ENCODE data around the gene SYNE1.
"Not testable (repeated sequence)": the region's sequence is repeated elsewhere in the genome, so short reads cannot be mapped to it uniquely, and the experiment has no call there.

Gene SYNE1

DNA sequence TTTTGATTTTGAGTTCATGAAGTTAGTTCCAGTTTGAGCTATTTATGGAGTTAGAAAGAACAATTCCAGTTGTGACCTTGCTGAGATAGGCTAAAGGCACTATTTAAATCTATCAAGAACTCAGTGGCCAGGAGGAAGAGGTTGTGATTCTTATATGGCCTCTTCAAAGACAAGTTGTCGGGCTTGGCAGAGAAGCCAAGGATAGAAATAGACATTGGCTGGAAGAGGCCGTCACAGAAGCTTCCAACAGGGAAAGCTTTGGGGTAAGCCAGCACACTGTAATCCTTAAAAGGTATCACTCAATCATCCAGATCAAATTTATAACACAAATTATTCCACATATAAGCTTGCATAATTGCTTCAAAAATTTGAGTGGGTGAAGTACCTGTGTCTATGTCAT lies 286.1 kb downstream of the SYNE1 start:
- Mint-ChIP-seq H3K27me3 (no peaks in the 10 kb centered on the region), H3K4me3 (no peak overlapping the region), H3K36me3 (ENCODE audit: low read depth) (no peaks in the 10 kb centered on the region), H3K4me1 (no peaks in the 10 kb centered on the region), H3K9me3 (no peaks in the 10 kb centered on the region), H3K27ac (no peak overlapping the region)
- no peak for DNase-seq
- no peak for ATAC-seq

DNA sequence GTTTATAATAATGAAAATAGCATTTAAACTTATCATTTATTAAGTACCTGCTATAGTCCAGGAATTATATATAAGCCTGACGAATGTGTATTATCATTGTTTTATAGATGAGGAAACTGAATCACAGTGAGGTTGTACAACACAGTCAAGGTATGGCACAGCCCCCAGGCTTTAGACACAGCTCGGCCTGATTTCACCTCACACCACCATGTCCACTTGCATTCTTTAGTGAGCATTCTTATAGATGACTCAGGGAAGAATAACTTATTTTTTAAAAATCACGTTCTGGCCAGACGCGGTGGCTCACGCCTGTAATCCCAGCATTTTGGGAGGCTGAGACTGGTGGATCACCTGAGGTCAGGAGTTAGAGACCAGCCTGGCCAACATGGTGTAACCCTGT lies 289.0 kb downstream of the SYNE1 start:
- no peaks in the 10 kb centered on the region for H3K36me3 Mint-ChIP-seq (ENCODE audit: low read depth)
- ATAC-seq = no peak
- H3K9me3 Mint-ChIP-seq = no peaks in the 10 kb centered on the region
- DNase-seq = no peak
- no peaks in the 10 kb centered on the region for H3K27me3 Mint-ChIP-seq
- H3K27ac Mint-ChIP-seq = no peak overlapping the region
- no peaks in the 10 kb centered on the region for H3K4me1 Mint-ChIP-seq
- H3K4me3 Mint-ChIP-seq = no peak overlapping the region

DNA sequence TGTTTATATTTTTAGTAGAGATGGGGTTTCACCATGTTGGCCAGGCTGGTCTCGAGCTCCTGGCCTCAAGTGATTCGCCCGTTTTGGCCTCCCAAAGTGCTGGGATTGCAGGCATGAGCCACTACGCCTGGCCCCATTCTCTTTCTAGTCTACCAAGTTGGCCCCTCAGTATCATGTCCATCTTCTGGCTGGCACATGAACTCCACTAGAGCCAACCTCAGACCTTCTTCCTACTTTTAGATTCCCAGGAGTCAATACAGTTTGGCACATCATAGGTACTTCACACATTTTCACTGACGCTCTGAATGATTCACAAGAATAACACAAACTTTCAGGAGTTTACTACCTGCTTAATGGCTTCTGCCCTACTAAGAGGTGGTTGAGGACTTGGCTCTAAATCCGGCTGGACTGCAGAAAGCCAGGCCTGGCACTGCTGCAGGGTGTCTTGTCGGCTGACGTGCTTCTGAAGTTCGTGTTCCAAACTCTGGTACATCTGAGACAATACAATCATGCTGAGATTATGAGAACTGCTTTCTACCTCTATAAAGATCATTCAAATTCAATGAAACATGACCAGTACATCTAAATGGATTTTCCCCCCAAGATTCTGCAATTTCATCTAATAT lies 293.3 kb downstream of the SYNE1 start:
- Mint-ChIP-seq H3K27ac (no peak overlapping the region), H3K4me3 (no peak overlapping the region), H3K36me3 (ENCODE audit: low read depth) (no peaks in the 10 kb centered on the region), H3K4me1 (no peaks in the 10 kb centered on the region), H3K9me3 (no peaks in the 10 kb centered on the region), H3K27me3 (no peaks in the 10 kb centered on the region)
- ATAC-seq (no peak), DNase-seq (no peak)

DNA sequence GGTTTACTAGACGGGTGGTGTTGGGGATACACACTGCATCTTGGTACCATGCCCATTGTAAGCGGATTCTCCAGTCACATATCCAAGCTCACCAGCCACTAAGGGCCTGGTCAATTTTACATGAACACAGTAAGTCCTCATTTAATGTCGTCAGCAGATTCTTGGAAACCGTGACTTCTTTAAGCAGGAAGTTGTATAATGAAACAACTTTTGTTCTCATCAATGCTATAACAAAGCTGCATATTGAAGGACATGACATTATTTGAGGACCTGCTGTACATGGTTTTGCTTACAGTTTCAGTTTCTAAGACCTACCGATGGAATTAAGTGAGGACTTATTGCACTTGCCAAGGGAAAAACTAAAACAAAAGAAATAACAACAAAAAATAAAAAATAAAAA lies 295.6 kb downstream of the SYNE1 start:
- no peak overlapping the region for H3K27ac Mint-ChIP-seq
- ATAC-seq (no peak), DNase-seq (no peak)
- no peaks in the 10 kb centered on the region for H3K9me3 Mint-ChIP-seq
- H3K27me3 Mint-ChIP-seq = peaks cover 2% of the 10 kb centered on the region
- H3K4me1 Mint-ChIP-seq = peaks cover 5% of the 10 kb centered on the region
- no peak overlapping the region for H3K4me3 Mint-ChIP-seq
- H3K36me3 Mint-ChIP-seq (ENCODE audit: low read depth) = no peaks in the 10 kb centered on the region

DNA sequence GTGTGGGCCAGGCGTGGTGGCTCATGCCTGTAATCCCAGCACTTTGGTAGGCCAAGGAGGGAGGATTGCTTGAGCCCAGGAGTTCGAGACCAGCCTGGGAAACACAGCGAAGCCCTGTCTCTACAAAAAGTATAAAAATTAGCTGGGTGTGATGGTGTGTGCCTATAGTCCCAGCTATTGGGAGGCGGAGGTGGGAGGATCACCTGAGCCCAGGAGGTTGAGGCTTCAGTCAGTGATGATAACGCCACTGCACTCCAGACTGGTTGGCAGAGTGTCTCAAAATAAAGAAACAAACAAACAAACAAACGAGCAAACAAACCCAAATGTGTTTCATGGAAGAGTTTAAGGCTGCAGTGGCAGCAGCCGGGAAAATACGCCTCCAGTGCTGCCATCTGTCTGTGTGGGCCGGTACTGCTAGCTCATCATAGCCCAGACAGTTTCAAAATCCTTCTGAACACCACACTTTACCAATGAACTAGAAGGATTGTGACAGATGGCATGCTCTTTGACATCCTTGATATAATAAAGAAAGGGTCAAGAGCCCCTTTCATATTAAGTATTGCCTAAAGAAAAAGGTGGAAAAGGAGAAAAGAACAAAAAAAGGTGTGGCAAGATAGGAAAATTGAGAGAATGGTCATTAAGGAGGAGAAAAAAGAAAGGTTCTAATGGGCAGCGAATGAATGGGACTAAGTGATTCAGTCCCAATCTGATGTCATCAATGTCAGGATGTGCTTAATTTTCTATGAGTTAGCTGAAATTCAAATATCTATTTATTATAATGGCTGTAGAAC lies 298.6 kb downstream of the SYNE1 start:
- Mint-ChIP-seq H3K4me1 (peaks cover 5% of the 10 kb centered on the region), H3K27me3 (peaks cover 2% of the 10 kb centered on the region), H3K27ac (no peak overlapping the region), H3K36me3 (ENCODE audit: low read depth) (no peaks in the 10 kb centered on the region), H3K4me3 (no peak overlapping the region), H3K9me3 (no peaks in the 10 kb centered on the region)
- DNase-seq = peak; percentile 61
- peak; percentile 76 for ATAC-seq

DNA sequence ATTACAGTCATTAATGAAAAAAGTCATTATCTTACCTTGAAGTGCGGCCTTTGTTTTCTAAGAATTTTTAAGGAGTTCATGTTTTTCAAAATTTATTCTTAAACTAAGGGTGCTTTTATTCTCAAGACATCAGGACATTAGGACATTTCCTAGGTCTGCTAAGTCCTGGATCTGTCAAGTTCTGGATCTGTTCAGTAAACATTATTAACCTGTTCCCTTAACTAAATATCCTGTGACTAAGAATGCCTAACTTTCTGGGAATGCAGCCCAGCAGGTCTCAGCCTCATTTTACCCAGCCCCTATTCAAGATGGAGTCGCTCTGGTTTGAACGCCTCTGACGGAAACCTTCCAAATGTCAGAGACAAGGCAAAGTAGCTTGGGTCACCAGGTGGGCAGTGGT lies 302.6 kb downstream of the SYNE1 start:
- Mint-ChIP-seq H3K27me3 (peaks cover 2% of the 10 kb centered on the region), H3K27ac (no peak overlapping the region), H3K4me1 (peaks cover 5% of the 10 kb centered on the region), H3K4me3 (no peak overlapping the region), H3K36me3 (ENCODE audit: low read depth) (no peaks in the 10 kb centered on the region), H3K9me3 (no peaks in the 10 kb centered on the region)
- DNase-seq (no peak), ATAC-seq (no peak)

DNA sequence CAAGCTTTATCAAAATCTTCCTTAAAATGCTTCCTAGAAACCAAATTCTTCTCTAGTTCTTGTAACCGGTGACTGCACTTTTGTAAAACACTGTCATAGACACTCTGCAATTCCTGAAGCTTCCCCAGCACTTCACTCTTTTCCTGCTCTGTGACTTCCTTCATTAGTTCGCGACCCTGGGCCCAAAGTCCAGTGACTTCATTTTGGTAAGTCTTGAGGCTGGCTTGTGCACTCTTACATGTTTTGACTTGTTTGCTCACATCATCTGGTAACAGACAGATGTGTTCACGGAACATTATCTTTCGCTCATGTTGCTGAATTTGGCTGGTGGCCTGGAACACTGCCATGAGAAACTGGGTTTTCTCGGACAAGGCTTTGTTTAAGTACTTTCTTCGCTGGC lies 306.2 kb downstream of the SYNE1 start:
- Mint-ChIP-seq H3K4me3 (no peak overlapping the region), H3K9me3 (no peaks in the 10 kb centered on the region), H3K4me1 (no peaks in the 10 kb centered on the region), H3K27ac (no peak overlapping the region), H3K27me3 (no peaks in the 10 kb centered on the region), H3K36me3 (ENCODE audit: low read depth) (no peaks in the 10 kb centered on the region)
- no peak for DNase-seq
- ATAC-seq = no peak

DNA sequence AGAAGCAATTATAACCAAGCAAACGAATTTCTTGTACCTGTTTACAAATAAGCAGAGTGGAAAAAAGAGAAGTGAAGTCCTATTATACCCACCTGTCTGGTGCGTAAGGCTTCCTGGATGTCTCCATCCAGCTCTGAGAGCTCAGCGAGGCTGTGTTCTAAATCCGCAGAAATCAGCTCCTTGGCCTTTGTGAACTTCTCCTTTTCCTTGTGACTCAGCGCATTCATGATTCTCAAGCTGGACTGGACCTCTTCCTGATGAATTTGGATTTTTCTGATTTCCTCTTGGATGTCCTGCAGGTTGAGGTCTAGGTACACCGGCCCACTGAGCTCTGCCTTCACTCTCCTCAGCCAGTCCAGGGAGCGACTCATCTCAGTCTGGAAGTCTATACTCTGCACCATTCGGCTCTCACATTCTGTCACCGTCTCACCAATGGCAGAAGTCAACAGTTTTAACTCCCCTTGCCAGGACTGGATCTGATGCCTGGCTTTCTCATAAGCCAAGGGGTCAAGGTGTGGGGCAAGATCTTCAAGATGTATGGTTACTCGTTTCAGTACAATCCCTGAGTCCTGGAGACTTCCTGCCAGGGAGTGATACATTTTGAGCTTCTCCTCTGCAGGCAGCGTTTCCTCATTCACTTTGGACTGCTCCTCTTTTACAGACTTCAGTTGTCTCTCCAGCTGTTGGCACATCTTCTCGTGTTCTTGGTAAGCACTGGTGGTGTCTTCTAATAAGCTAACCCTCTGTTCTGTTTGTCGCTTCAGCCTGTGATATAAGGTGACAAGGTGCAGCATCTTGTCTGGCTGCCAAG lies 307.3 kb downstream of the SYNE1 start:
- DNase-seq (no peak), ATAC-seq (no peak)
- Mint-ChIP-seq H3K4me3 (no peak overlapping the region), H3K36me3 (ENCODE audit: low read depth) (no peaks in the 10 kb centered on the region), H3K9me3 (no peaks in the 10 kb centered on the region), H3K27ac (no peak overlapping the region), H3K4me1 (no peaks in the 10 kb centered on the region), H3K27me3 (no peaks in the 10 kb centered on the region)

DNA sequence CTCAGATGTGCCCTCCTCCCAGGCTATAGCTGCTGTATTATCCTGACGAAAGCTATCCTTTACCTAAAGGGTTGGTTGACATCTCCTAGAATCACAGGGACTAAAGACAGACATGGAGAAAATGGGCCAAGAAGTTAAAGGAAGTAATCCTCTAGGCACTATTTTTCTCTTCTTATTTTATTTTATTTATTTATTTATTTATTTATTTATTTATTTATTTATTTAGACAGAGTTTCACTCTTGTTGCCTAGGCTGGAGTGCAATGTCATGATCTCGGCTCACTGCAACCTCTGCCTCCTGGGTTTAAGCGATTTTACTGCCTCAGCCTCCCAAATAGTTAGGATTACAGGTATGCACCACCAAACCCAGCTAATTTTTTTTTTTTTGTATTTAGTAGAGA lies 309.0 kb downstream of the SYNE1 start:
- H3K4me3 Mint-ChIP-seq; H3K9me3 Mint-ChIP-seq; H3K27ac Mint-ChIP-seq; DNase-seq; H3K36me3 Mint-ChIP-seq (ENCODE audit: low read depth); H3K4me1 Mint-ChIP-seq; H3K27me3 Mint-ChIP-seq; ATAC-seq: not testable (repeated sequence)

GRCh38 chr6:152323376-152323775 lies 313.8 kb downstream of the SYNE1 start:
- no peak for ATAC-seq
- Mint-ChIP-seq H3K4me3 (no peak overlapping the region), H3K27ac (no peak overlapping the region), H3K36me3 (ENCODE audit: low read depth) (no peaks in the 10 kb centered on the region), H3K9me3 (no peaks in the 10 kb centered on the region), H3K27me3 (no peaks in the 10 kb centered on the region), H3K4me1 (no peaks in the 10 kb centered on the region)
- no peak for DNase-seq

- Mint-ChIP-seq H3K9me3 (no peaks in the 10 kb centered on the region), H3K36me3 (ENCODE audit: low read depth) (no peaks in the 10 kb centered on the region), H3K4me3 (no peak overlapping the region), H3K27me3 (no peaks in the 10 kb centered on the region), H3K27ac (no peak overlapping the region), H3K4me1 (peaks cover 2% of the 10 kb centered on the region)
- DNase-seq (no peak), ATAC-seq (no peak)
These were observed 318.9 kb downstream of the SYNE1 start for GRCh38 chr6:152318278-152318677.

DNA sequence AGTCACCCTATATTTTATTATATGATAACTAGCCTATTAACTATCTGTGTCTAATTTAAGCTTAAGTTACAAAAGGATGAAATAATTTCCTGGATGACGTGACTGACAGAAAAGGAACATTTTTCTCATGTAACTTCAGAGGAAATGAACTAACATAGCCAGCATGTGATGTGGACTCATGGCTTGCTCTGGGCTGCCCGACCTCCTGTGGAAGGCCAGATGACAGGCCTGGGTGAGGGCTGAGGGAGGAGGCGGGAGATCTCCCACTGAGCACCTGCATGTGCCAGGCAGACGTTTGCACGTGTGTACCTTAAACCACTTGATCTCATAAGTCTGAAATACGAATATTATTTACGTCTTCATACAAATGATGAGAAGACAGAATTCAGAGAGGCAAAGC lies 321.1 kb downstream of the SYNE1 start:
- Mint-ChIP-seq H3K4me3 (no peak overlapping the region), H3K27ac (no peak overlapping the region), H3K36me3 (ENCODE audit: low read depth) (no peaks in the 10 kb centered on the region), H3K4me1 (peaks cover 2% of the 10 kb centered on the region), H3K27me3 (peaks cover 2% of the 10 kb centered on the region), H3K9me3 (no peaks in the 10 kb centered on the region)
- no peak for DNase-seq
- no peak for ATAC-seq

- H3K27me3 Mint-ChIP-seq = peaks cover 2% of the 10 kb centered on the region
- H3K27ac Mint-ChIP-seq = no peak overlapping the region
- DNase-seq (no peak), ATAC-seq (no peak)
- peaks cover 14% of the 10 kb centered on the region for H3K4me1 Mint-ChIP-seq
- H3K9me3 Mint-ChIP-seq = no peaks in the 10 kb centered on the region
- H3K4me3 Mint-ChIP-seq = no peak overlapping the region
- no peaks in the 10 kb centered on the region for H3K36me3 Mint-ChIP-seq (ENCODE audit: low read depth)
These were observed 322.7 kb downstream of the SYNE1 start for GRCh38 chr6:152314483-152314832.

DNA sequence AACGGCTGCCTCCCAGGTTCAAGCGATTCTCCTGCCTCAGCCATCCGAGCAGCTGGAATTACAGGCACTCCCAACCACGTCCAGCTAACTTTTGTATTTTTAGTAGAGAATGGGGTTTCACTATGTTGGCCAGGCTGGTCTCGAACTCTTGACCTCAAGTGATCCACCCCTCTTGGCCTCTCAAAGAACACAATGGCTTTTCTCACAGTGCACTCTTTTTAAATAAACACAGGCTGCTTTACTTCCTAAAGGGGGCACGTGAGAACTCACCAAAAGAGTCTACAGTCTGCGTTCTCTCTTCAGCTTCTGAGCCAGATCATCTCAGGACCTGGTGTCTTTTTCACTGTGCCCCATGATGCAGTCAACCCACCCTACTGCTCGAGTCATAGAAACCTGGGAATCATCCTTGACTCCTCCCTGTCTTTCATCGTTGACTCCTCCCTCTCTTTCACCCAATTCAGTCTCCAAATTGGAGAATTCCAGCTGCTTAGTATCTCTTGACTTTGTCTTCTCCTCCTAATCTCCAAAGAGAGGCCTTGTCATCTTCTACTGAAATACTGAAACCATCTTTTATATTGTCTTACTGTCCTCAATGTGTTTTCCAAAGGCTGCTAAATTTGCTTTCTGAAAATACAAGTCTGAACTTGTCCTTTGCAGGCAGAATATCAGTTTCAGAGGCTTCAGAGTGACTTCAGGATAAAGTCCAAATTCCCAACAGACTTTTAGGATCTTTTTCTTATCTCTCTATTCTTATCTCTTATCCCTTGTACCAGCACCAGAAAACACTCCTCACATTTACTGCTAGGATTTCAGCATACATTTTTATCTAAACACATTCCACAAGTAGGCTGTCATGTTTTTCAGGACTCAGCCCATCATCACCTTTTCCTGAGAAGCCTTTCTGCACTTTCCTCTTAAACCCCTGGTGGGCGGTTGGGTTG lies 323.4 kb downstream of the SYNE1 start:
- Mint-ChIP-seq H3K36me3 (ENCODE audit: low read depth) (no peaks in the 10 kb centered on the region), H3K27ac (no peak overlapping the region), H3K27me3 (peaks cover 2% of the 10 kb centered on the region), H3K9me3 (no peaks in the 10 kb centered on the region), H3K4me1 (peaks cover 19% of the 10 kb centered on the region), H3K4me3 (no peak overlapping the region)
- ATAC-seq (no peak), DNase-seq (no peak)
